GM12892 (cell line): ENCODE results near the gene NDUFA13.

Source experiments
- POLR2A ChIP-seq: IDR thresholded peaks from 2 replicates; pipeline ENCODE4 v1.6.1; 2011; ENCODE audit warnings: low read depth, low read length, control low read depth
- TAF1 ChIP-seq: IDR thresholded peaks from 2 replicates; pipeline ENCODE4 v1.6.1; 2011; ENCODE audit warnings: low read depth, mild to moderate bottlenecking, control low read depth, low read length, borderline replicate concordance

DNA sequence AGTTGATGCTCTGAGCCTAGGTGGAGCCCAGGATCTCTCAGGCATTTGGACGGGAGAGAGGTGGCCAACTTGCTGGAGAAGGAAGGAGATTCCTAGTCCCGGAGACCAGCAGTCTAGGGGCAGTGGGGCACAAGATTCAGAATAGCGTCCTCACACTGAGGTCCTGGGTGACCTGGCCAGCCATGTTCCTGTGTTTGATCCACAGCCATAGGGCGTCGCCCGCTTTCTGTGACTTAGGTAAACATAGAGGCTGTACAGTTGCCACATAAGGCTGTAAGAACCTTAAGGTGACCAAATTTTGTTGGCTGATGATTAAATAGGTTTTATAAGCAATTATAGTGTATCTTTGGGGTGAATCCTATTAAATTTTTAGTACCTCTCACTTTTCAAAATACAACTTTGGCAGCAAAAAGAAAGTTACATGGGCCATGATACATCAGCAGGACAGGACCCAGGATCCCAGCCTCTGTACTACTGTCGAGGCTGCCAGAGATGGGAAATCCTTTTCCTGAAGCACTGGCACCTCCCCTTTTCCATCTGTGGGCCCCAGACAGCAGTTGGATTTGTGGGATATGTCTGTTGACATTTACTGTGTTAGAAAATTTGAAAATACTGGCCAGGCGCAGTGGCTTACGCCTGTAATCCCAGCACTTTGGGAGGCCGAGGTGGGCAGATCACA lies 38.2 kb upstream of the NDUFA13 start:
- TF ChIP-seq POLR2A (no peak), TAF1 (no peak)
